ENCODE measurements around the gene TXNRD3. TPM values are rescaled to one million over a fixed set of nuclear protein-coding genes. Genes with fewer than 3 reads are reported as not detected.
"Not testable (repeated sequence)": the region's sequence is repeated elsewhere in the genome, so short reads cannot be mapped to it uniquely, and the experiment has no call there.

Gene TXNRD3
- total RNA-seq, 1 donor from 2014 or later = 0.81 TPM

- intact Hi-C loops (cut with micrococcal nuclease) = loop anchor here (5.0 kb wide), 1 partner anchor 127 kb away; the partner anchor contains the start of gene CHST13
Measured at GRCh38 chr3:126649556-126650092, 5.3 kb downstream of the TXNRD3 start.

GRCh38 chr3:126646674-126647073 is 8.2 kb downstream of the TXNRD3 start:
- intact Hi-C loops (cut with micrococcal nuclease) = no loop called here

GRCh38 chr3:126644615-126645014 is 10.3 kb downstream of the TXNRD3 start:
- intact Hi-C loops (cut with micrococcal nuclease) = no loop called here

DNA sequence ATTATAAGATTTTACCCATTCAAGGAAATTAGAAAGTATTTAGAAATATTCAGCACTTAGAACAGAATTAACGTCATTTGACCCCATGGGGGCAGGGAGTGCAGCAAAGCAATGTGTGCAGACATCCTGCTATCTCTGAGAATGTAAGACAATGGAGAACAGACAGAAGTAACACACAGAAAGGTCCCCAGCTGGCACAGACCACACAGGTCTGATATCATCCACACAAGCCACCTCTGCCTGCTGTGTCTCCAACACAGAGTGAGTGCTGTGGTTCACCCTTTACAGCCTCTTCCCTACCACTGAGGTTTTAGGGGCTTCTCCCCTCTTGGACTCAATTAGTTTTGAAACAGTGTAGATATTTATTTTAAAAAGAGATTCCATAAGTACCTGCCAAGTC is 16.1 kb downstream of the TXNRD3 start:
- intact Hi-C loops (cut with micrococcal nuclease) = no loop called here

DNA sequence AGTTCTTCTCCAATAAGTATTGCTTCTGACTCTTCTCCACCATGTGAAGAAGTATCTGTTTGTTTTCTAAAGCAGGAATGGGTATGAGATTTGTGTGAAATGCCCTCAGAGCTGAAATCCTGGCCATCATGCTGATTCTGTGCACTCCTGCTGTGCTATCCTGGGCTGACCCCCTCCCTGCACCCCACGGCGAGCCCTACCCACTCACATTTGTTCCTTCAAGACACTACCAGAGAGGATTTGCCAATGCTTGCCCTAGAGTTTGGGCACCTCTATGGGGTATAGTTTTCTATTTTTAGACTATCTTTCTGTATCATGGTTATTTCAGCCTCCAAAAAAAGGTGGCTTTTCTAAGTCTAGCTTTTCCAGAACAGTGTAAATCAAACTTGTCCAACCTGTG is 18.5 kb downstream of the TXNRD3 start:
- intact Hi-C loops (cut with micrococcal nuclease) = no loop called here

- intact Hi-C loops (cut with micrococcal nuclease) = no loop called here
Measured at GRCh38 chr3:126634803-126635202, 20.1 kb downstream of the TXNRD3 start.

DNA sequence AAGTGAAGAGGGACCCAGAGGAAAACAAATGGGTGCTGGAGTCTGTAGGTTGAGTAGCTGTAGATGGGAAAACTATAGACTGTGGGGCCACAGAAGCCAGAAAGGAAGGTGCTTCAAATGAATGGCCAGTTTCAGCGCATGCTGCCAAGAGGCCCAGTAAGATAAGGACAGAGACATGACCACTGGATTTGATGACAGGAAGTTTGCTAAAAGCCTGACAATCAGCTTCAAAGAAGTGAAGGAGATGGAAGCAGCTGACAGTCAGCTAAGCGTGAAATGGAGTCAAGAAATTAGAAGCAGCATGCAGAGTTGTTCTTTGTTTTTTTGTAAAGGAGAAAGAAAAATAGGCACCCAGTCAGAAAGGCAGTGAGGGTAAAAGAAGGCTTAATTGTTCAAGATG is 24.9 kb downstream of the TXNRD3 start:
- intact Hi-C loops (cut with micrococcal nuclease) = no loop called here

- intact Hi-C loops (cut with micrococcal nuclease) = not testable (repeated sequence)
Measured at GRCh38 chr3:126625735-126626134, 29.2 kb downstream of the TXNRD3 start.

DNA sequence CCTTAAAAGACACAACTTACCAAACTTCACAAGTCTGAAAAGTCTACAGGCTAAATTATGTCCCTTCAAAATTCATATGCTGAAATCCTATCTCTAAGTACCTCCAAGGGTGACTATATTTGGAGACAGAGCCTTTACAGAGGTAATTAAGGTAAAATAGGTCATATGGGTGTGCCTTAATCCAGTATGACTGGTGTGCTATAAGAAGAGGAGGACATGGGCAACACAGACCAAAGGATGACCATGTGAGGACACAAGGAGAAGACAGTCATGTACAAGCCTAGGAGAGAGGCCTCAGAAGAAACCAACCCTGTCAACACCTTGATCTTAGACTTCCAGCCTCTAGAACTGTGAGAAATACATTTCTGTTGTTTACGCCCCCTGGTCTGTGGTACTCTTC is 32.2 kb downstream of the TXNRD3 start:
- intact Hi-C loops (cut with micrococcal nuclease) = no loop called here

DNA sequence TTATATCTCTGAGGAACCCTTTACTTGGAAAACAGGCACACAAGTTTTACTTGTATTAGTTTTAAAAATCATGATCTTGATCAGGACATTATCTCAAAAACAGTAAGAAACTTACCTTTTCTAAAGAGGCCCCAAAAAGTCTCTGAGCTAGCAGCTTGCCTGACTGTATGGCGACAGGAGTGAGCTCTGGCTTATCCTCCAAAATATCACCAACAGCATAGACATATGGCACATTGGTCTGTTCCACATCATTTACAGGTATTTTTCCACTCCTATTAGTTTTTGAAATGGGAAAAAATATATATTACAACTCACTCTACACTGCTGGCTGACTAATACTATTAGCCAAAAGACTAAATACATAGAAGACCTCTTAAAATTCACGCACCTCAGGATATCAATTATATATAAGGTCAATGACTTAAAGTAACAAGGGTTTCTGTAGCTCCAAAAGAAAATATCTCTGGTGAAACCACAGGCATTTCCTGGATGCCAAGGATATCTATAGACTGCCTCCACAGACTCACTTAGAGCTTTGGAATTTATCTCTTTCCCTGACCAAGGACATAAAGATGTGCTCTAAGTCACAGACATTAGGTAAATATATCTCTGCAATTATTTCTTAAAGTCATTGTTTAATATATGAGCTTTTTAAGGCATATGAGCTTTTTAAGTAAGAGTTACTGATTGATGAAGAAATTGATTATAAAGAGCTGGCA is 33.1 kb downstream of the TXNRD3 start:
- intact Hi-C loops (cut with micrococcal nuclease) = no loop called here

DNA sequence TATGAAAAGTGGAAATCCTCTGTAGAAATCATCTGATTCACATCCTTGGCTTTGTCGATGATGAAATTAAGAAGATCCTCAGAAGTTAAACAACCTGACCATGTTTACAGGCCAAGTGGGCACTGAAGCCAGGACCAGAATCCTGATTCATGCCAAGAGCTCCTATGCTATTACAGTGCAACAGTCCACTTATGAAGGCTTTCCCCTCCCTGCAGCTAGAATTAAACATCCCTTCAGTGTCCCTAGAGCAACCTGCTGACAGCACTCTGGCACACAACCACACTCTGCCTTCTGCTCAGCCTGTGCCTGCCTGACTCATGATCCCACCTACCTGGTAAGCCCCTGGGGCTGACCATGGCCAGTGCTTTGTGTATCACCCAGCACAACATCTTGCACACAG is 33.8 kb downstream of the TXNRD3 start:
- intact Hi-C loops (cut with micrococcal nuclease) = no loop called here

- intact Hi-C loops (cut with micrococcal nuclease) = no loop called here
Measured at GRCh38 chr3:126620738-126621137, 34.2 kb downstream of the TXNRD3 start.

- intact Hi-C loops (cut with micrococcal nuclease) = no loop called here
Measured at GRCh38 chr3:126618760-126619159, 36.2 kb downstream of the TXNRD3 start.

DNA sequence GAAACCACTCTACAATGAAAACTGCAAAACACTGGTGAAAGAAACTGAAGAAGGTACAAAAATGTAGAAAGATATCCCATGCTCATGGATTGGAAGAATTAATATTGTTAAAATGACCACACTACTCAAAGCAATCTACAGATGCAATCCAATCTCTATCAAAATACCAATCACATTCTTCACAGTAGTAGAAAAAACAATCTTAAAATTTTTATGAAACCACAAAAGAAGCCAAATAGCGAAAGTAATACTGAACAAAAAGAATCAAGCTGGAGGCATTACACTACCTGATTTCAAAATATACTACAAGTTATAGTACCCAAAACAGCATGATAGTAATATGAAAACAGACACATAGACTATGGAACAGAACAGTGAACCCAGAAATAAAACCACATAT is 36.9 kb downstream of the TXNRD3 start:
- intact Hi-C loops (cut with micrococcal nuclease) = no loop called here

- intact Hi-C loops (cut with micrococcal nuclease) = no loop called here
Measured at GRCh38 chr3:126617571-126617970, 37.4 kb downstream of the TXNRD3 start.

GRCh38 chr3:126616931-126617330 is 38.0 kb downstream of the TXNRD3 start:
- intact Hi-C loops (cut with micrococcal nuclease) = no loop called here

GRCh38 chr3:126613479-126614188 is 41.3 kb downstream of the TXNRD3 start:
- intact Hi-C loops (cut with micrococcal nuclease) = no loop called here

GRCh38 chr3:126612479-126613205 is 42.3 kb downstream of the TXNRD3 start:
- intact Hi-C loops (cut with micrococcal nuclease) = no loop called here

- intact Hi-C loops (cut with micrococcal nuclease) = no loop called here
Measured at GRCh38 chr3:126609909-126610308, 45.0 kb downstream of the TXNRD3 start.

DNA sequence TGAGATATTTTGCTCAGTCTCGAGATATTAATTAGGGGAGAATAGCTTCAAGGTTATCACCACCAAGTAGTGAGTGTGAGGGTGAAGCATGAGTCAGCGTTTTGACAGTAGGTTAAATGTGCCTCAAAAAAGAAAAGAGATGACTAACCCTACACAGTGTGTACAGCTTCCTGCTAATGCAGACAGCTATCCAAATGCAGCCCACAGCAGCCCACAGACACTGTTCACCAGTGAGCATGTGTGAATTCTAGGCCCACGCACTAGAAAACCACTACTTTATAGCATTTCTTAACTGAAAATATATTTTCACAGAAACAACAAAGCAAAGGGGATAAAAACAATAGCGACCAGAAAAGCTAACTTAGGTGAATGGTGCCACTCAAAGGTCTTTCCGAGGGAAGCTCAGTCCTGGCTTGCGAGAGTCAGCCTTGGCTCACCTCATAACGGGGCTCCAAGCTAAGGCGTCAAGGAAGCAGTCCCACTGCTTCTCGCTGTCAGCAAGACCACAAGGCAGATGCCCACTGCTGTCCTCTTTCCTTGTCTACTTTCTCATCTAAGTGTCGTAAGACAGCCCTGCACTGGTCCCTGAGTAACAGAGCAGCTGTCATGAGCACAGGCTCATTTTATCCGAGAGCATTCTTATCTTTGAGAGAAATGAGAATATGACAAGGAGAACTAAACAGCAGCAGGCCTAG is 47.6 kb downstream of the TXNRD3 start:
- intact Hi-C loops (cut with micrococcal nuclease) = loop anchor here (2.0 kb wide), 1 partner anchor 85 kb away; no protein-coding TSS in a partner anchor

DNA sequence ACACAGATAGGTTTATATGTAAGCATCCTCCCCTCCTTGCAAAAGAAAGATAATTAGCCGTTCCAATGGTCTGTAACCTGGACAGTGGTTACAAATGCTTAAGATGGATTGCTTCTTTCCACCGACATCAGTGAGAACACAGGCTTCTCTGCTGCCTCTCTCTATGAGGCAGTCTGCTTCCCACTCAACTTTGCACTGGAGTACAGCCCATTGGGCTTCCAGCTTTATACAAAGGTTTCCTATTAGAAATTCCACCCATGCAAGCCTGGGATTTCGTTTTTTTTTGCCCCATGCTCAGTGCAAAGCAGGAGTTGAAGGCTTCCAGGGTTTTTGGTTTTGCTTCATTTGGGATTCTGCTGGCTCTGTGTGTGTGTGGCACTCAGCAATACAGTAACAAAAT is 48.9 kb downstream of the TXNRD3 start:
- intact Hi-C loops (cut with micrococcal nuclease) = loop anchor here (2.0 kb wide), 1 partner anchor 83 kb away; no protein-coding TSS in a partner anchor
